GM12875 (cell line): ENCODE results near the gene TTLL7.

Experiments
- H3K4me3 ChIP-seq: one replicate; pipeline ENCODE4 v1.5.1; 2011; ENCODE audit warnings: low read depth, low read length, control low read depth
- CTCF ChIP-seq: IDR thresholded peaks from 2 replicates; pipeline ENCODE4 v1.5.1; 2011; ENCODE audit warnings: low read depth, mild to moderate bottlenecking, control low read depth, inconsistent platforms, low read length, moderate library complexity, borderline replicate concordance; ENCODE audit not compliant: insufficient read depth

Gene TTLL7

GRCh38 chr1:83887483-83887882, 111.4 kb downstream of the TTLL7 start:
- TF ChIP-seq CTCF, result no peak
- H3K4me3 ChIP-seq, result no peak overlapping the region

- no peak for TF ChIP-seq CTCF
- H3K4me3 ChIP-seq, result no peak overlapping the region
These were observed 115.0 kb downstream of the TTLL7 start for GRCh38 chr1:83883979-83884378.

GRCh38 chr1:83882906-83883305, 116.0 kb downstream of the TTLL7 start:
- no peak overlapping the region for H3K4me3 ChIP-seq

GRCh38 chr1:83872515-83872914, 126.4 kb downstream of the TTLL7 start:
- H3K4me3 ChIP-seq, result no peak overlapping the region
- no peak for TF ChIP-seq CTCF

More at GRCh38 chr1:83882906-83883305, 116.0 kb downstream of the TTLL7 start:
- TF ChIP-seq CTCF, result peak; percentile 18; the same call in 1 of the 2 replicates

- no peak for TF ChIP-seq CTCF
- no peak overlapping the region for H3K4me3 ChIP-seq
These were observed 133.9 kb downstream of the TTLL7 start for GRCh38 chr1:83864991-83865390.

- H3K4me3 ChIP-seq, result peak overlapping the region; percentile 57
- peak; percentile 78 for TF ChIP-seq CTCF
These were observed 138.3 kb downstream of the TTLL7 start for GRCh38 chr1:83860490-83861221.

- no peak for TF ChIP-seq CTCF
- no peak overlapping the region for H3K4me3 ChIP-seq
These were observed 141.2 kb downstream of the TTLL7 start for GRCh38 chr1:83857716-83858115.
